Neural cell (in vitro differentiated cells): ENCODE measurements around the gene HLA-E.

Source experiments
- EP300 ChIP-seq: fragments of 450-650 bp; conservative IDR thresholded peaks from 2 replicates; pipeline ENCODE4 v1.6.1; 2014; ENCODE audit warnings: antibody characterized with exemption, mild to moderate bottlenecking, moderate library complexity; ENCODE audit not compliant: poor library complexity, severe bottlenecking
- EZH2 ChIP-seq: fragments of 200-600, 300-800 bp; shearing (Covaris generic), sonication (generic); IDR thresholded peaks from 2 replicates; pipeline ENCODE4 v1.6.1; 2014; ENCODE audit warnings: antibody characterized with exemption, low read length, borderline replicate concordance, mild to moderate bottlenecking; ENCODE audit not compliant: insufficient read depth, poor library complexity, severe bottlenecking
- POLR2AphosphoS5 ChIP-seq: IDR thresholded peaks from 2 replicates; pipeline ENCODE4 v1.6.1; 2012
- TAF1 ChIP-seq: IDR thresholded peaks from 2 replicates; pipeline ENCODE4 v1.6.1; 2012; ENCODE audit warnings: low read depth
- TF ChIP-seq, protein P1 (sequence below): fragments of 450-650 bp; IDR thresholded peaks from 2 replicates; pipeline ENCODE4 v1.5.1; 2014; ENCODE audit warnings: antibody characterized with exemption, mild to moderate bottlenecking, moderate library complexity; ENCODE audit not compliant: poor library complexity, severe bottlenecking
- TF ChIP-seq, protein P2 (sequence below): IDR thresholded peaks from 2 replicates; pipeline ENCODE4 v1.6.1; 2012; ENCODE audit warnings: borderline replicate concordance

DNA sequence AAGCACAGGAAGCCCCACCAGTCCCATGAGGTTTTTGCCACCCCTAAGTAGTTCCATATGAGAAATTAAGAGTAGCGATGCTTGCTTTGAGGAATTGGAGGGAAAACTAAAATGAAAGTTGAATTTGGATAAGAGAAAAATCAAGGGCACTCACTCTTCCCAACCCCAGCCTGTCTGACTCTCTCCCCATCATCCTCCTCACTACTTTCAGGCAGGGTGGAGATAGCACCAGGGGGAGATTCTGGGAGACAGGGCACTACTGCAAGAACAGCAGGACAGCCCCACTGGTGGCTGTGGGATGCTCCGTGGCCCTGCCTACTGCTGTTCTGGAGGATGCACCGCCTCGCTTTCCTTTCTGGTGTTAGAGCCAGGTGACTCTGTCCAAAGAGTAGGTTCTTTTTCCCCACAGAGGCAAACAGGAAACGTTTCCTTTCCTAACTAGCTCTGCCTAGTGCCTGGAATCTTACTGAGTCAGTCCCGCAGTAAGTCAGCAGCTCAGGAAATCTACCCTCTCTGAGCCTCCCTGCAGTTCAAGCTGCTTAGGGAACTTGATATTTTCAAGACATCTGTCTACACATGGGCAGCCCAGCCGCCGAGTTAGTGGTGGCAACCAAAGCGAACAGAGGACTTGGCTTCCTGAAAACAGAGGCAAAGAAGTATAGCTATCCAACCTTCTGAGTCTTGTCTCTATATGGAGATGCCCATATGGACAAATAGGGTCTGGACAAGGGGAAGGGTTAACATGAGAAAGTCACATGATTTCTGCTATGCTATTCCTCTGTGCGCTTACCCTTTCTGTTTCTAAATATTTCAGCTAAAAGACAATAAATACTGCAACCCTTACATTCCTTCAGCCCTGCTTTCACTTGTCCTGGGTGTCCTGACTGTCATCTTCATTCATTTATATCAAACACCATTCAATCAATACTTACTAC is 11.4 kb downstream of the HLA-E start:
- TF ChIP-seq, protein P1, sequence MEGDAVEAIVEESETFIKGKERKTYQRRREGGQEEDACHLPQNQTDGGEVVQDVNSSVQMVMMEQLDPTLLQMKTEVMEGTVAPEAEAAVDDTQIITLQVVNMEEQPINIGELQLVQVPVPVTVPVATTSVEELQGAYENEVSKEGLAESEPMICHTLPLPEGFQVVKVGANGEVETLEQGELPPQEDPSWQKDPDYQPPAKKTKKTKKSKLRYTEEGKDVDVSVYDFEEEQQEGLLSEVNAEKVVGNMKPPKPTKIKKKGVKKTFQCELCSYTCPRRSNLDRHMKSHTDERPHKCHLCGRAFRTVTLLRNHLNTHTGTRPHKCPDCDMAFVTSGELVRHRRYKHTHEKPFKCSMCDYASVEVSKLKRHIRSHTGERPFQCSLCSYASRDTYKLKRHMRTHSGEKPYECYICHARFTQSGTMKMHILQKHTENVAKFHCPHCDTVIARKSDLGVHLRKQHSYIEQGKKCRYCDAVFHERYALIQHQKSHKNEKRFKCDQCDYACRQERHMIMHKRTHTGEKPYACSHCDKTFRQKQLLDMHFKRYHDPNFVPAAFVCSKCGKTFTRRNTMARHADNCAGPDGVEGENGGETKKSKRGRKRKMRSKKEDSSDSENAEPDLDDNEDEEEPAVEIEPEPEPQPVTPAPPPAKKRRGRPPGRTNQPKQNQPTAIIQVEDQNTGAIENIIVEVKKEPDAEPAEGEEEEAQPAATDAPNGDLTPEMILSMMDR, result no peak
- no peak for TF ChIP-seq POLR2AphosphoS5
- no peak for TF ChIP-seq EP300
- no peak for TF ChIP-seq EZH2
- TF ChIP-seq, protein P2, sequence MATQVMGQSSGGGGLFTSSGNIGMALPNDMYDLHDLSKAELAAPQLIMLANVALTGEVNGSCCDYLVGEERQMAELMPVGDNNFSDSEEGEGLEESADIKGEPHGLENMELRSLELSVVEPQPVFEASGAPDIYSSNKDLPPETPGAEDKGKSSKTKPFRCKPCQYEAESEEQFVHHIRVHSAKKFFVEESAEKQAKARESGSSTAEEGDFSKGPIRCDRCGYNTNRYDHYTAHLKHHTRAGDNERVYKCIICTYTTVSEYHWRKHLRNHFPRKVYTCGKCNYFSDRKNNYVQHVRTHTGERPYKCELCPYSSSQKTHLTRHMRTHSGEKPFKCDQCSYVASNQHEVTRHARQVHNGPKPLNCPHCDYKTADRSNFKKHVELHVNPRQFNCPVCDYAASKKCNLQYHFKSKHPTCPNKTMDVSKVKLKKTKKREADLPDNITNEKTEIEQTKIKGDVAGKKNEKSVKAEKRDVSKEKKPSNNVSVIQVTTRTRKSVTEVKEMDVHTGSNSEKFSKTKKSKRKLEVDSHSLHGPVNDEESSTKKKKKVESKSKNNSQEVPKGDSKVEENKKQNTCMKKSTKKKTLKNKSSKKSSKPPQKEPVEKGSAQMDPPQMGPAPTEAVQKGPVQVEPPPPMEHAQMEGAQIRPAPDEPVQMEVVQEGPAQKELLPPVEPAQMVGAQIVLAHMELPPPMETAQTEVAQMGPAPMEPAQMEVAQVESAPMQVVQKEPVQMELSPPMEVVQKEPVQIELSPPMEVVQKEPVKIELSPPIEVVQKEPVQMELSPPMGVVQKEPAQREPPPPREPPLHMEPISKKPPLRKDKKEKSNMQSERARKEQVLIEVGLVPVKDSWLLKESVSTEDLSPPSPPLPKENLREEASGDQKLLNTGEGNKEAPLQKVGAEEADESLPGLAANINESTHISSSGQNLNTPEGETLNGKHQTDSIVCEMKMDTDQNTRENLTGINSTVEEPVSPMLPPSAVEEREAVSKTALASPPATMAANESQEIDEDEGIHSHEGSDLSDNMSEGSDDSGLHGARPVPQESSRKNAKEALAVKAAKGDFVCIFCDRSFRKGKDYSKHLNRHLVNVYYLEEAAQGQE, result no peak
- TF ChIP-seq TAF1, result no peak
